CD4-positive, alpha-beta T cell treated with Interleukin-1 beta for 1 hour (primary cell): Measurements from ENCODE around the gene TOPBP1.
"Not testable (repeated sequence)": the region's sequence is repeated elsewhere in the genome, so short reads cannot be mapped to it uniquely, and the experiment has no call there.

ENCODE experiments used
- DNase-seq, 2 donors: peaks; one replicate each; pipeline ENCODE4 v3.0.0-alpha.2; 2020 to 2022

TOPBP1 gene

GRCh38 chr3:133568294-133569014, 93.3 kb downstream of the TOPBP1 start:
- DNase-seq: no peak

- no peak for DNase-seq
These were observed 97.9 kb downstream of the TOPBP1 start for GRCh38 chr3:133563816-133564215.

- DNase-seq: no peak
These were observed 98.6 kb downstream of the TOPBP1 start for GRCh38 chr3:133563186-133563591.

GRCh38 chr3:133562376-133562775, 99.4 kb downstream of the TOPBP1 start:
- DNase-seq: no peak

GRCh38 chr3:133561679-133562078, 100.1 kb downstream of the TOPBP1 start:
- DNase-seq: no peak

GRCh38 chr3:133551589-133551988, 110.2 kb downstream of the TOPBP1 start:
- not testable (repeated sequence) for DNase-seq
